Putamen (tissue), 1 donor: Measurements from ENCODE around the gene TECPR2.
A peak's percentile ranks its signal among the peaks of the same experiment; 100 is the strongest.
"Not testable (repeated sequence)": the region's sequence is repeated elsewhere in the genome, so short reads cannot be mapped to it uniquely, and the experiment has no call there.

Experiments used
- DNase-seq: peaks from one replicate; pipeline ENCODE4 v3.0.0-alpha.2; 2016; ENCODE audit warnings: low spot score

Gene TECPR2, protein sequence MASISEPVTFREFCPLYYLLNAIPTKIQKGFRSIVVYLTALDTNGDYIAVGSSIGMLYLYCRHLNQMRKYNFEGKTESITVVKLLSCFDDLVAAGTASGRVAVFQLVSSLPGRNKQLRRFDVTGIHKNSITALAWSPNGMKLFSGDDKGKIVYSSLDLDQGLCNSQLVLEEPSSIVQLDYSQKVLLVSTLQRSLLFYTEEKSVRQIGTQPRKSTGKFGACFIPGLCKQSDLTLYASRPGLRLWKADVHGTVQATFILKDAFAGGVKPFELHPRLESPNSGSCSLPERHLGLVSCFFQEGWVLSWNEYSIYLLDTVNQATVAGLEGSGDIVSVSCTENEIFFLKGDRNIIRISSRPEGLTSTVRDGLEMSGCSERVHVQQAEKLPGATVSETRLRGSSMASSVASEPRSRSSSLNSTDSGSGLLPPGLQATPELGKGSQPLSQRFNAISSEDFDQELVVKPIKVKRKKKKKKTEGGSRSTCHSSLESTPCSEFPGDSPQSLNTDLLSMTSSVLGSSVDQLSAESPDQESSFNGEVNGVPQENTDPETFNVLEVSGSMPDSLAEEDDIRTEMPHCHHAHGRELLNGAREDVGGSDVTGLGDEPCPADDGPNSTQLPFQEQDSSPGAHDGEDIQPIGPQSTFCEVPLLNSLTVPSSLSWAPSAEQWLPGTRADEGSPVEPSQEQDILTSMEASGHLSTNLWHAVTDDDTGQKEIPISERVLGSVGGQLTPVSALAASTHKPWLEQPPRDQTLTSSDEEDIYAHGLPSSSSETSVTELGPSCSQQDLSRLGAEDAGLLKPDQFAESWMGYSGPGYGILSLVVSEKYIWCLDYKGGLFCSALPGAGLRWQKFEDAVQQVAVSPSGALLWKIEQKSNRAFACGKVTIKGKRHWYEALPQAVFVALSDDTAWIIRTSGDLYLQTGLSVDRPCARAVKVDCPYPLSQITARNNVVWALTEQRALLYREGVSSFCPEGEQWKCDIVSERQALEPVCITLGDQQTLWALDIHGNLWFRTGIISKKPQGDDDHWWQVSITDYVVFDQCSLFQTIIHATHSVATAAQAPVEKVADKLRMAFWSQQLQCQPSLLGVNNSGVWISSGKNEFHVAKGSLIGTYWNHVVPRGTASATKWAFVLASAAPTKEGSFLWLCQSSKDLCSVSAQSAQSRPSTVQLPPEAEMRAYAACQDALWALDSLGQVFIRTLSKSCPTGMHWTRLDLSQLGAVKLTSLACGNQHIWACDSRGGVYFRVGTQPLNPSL (N-terminal part only)

DNA sequence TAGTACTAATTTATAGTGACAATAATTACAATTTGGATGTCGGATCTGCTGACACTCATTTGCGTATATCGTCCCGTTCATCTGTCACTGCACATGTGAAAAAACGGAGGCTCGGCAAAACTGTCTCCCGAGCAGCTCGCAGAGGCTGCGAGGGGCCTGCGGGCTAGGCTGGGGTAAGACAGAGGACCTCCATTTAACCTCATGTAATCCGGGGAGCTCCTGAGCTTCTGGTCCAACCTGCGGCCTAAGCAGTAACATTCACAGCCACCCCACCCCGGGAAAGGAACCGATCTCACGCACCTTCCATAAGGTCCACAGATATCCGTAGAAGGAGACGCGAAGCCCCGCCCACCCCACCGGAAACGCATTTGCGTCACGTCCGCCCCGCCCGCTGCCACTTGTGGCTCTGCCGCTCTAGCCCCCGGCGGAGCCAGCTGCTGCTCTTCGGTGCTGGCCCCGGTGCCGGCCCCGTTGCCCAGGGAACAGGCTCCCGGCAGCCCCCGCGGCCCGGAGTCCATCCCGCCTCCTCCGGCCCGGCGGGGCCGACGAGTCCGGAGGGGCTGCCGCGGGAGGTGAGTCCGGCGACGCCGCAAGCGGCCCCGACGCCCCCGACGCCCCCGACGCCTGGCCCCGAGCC, at the start of gene TECPR2, which contains the start of gene CINP:
TSS of gene TECPR2 (plus strand) at position 397 of the 637 bp plus-strand sequence. CDS start 13,781 bp downstream, outside the sequence.
TSS of gene CINP (minus strand) at position 346 of the 637 bp plus-strand sequence. CDS start at position 307, 39 bp downstream.
- DNase-seq: peak; percentile 97

GRCh38 chr14:102314242-102315011, 48.3 kb upstream of the TECPR2 start:
- DNase-seq: peak; percentile 84

- DNase-seq: no peak
These were observed 47.6 kb upstream of the TECPR2 start for GRCh38 chr14:102315121-102315520.

DNA sequence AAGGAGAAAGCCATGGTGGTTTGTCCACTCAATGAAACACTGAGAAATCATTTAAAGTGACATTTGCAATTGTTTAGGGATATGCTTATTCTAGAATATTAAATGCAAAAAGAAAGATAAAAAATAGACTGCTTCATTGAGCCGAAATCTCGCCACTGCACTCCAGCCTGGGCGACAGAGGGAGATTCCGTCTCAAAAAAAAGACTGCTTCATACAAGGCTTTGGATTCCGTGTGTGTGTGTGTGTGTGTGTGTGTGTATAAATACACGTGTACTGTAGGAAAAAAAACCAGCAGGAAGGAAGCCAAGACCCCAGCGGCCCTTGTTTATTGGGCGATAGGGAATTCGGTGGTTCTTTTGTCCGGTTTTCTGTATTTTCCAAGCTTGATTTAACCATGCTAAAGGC, 46.4 kb upstream of the TECPR2 start:
- peak; percentile 47 for DNase-seq

- peak; percentile 93 for DNase-seq
These were observed 45.8 kb upstream of the TECPR2 start for GRCh38 chr14:102316743-102317563.

- peak; percentile 59 for DNase-seq
These were observed 45.0 kb upstream of the TECPR2 start for GRCh38 chr14:102317564-102318248.

- DNase-seq: no peak
These were observed 43.9 kb upstream of the TECPR2 start for GRCh38 chr14:102318781-102319276.

GRCh38 chr14:102319351-102320032, 43.2 kb upstream of the TECPR2 start, which contains the start of gene ZNF839:
Gene ZNF839, plus strand, starts transcription at chr14:102319746. Its CDS starts 20 bp downstream, at chr14:102319766.
- peak; percentile 89 for DNase-seq

- DNase-seq: no peak
These were observed 42.6 kb upstream of the TECPR2 start for GRCh38 chr14:102320033-102320660.

GRCh38 chr14:102320671-102321455, 41.9 kb upstream of the TECPR2 start:
- DNase-seq: no peak

GRCh38 chr14:102321456-102322422, 41.0 kb upstream of the TECPR2 start:
- no peak for DNase-seq

DNA sequence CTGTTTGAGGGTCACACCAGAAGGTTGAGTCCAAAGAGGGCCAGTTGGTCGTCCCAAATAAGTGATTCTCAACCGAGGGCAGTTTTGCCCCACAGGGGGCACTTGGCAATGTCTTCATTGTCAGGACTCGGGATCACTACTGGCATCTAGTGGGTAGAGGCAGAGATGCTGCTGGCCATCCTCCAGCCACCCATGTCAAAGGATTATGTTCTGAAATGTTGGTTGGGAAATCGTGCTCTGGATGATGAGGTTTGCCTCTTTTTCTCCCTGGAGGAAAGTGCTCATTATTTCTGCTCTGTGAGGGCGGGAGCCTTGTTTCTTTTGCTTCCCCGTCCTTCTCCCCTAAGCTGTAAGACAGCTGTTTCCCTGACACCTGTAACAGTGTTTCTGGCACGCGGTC, 39.6 kb upstream of the TECPR2 start:
- peak; percentile 75 for DNase-seq

DNA sequence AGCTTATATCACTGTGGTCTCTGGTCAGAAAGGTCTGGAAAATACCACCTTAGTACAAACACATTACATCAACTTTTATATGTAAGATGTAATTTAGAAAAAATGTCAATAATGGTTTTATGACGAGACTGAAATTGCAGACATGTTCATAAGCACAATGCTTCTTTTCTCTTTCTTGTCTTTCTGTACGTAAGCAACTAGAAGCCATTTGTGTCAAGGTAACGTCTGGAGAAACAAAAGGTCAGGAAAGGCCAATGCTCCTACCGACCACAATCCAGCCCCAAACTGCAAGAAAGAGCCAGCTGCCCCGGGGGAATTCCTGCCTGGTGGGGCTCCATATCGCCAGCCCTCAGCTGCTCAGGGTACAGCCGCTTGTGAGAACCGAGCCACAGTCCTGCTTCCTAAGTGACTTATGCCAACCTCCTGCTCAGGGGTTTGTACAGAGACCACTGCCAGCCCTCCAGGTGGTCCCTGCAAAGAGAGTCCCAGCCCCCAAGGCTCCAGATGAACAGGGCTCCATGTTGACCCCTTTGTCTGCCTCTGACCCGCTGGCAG, 36.9 kb upstream of the TECPR2 start:
- no peak for DNase-seq

DNA sequence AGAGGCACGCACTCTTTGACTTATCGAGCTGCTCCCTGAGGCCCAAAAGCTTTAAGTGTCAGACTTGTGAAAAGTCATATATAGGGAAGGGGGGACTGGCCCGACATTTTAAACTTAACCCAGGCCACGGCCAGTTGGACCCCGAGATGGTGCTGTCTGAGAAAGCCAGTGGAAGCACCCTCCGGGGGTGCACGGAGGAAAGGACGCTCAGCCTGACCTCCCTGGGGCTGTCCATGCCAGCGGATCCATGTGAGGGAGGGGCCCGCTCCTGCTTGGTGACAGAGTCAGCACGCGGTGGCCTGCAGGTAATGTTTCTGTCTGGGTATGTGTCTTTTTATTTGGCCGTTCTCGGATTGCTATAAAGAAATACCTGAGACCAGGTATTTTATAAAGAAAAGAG, 36.2 kb upstream of the TECPR2 start:
- DNase-seq: no peak

DNA sequence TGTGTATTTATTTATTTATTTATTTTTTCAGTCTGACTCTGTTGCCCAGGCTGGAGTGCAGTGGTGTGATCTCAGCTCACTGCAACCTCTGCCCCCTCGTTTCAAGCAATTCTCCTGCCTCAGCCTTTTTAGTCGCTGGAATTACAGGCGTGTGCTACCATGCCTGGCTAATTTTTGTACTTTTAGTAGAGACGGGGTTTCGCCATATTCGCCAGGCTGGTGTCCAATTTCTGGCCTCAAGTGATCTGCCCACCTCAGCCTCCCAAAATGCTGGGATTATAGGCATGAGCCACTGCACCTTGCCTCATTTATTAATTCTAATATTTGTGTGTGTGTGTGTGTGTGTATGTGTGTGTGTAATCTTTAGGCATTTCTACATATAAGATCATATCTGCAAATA, 33.4 kb upstream of the TECPR2 start:
- DNase-seq: not testable (repeated sequence)
